Adrenal gland (tissue), 5 donors: Measurements from ENCODE around the gene SUCLG2.

ENCODE experiments used
- POLR2A ChIP-seq, 2 donors: fragments of 450-650 bp; IDR thresholded peaks; one replicate each; pipeline ENCODE4 v1.6.1; 2017; ENCODE audit warnings: antibody characterized with exemption in 2 of 2, mild to moderate bottlenecking in 2 of 2, moderate library complexity in 1 of 2
- TF ChIP-seq, protein P1 (sequence below), 6 experiments: fragments of 450-650 bp in 4 of 6; fragments of 200-600 bp in 2 of 6; sonication (generic) in 1 of 6; IDR thresholded peaks; 1 replicate in 5 of 6; 2 replicates in 1 of 6; pipeline versions ENCODE4 v1.5.1 to v1.8.0; 2016 to 2021; ENCODE audit warnings: antibody characterized with exemption in 6 of 6, mild to moderate bottlenecking in 2 of 6, moderate library complexity in 1 of 6
- donor health status: DM: no; HTN: no; CAD: no.

DNA sequence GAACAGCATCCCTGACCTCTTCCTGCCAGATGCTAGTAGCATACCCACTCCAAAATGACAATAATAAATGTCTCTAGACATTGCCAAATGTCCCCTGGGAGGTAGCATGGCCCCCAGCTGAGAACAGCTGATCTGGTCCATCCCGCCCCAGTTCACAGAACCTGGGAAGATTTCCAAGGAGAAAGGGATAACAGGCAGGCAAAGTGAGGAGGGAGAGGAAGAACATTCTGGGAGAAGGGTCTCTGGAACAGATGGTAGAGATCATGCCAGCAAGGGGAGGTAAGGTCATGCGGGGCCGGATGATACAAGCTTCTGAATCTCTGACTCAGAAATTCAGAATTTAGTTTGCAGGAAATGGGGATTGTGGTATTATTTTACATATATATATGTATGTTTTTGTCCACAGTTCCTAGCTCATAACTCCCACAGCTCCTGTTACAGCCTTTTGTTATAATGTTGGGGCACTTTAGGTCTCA lies 192.7 kb downstream of the SUCLG2 start:
- TF ChIP-seq, protein P1, sequence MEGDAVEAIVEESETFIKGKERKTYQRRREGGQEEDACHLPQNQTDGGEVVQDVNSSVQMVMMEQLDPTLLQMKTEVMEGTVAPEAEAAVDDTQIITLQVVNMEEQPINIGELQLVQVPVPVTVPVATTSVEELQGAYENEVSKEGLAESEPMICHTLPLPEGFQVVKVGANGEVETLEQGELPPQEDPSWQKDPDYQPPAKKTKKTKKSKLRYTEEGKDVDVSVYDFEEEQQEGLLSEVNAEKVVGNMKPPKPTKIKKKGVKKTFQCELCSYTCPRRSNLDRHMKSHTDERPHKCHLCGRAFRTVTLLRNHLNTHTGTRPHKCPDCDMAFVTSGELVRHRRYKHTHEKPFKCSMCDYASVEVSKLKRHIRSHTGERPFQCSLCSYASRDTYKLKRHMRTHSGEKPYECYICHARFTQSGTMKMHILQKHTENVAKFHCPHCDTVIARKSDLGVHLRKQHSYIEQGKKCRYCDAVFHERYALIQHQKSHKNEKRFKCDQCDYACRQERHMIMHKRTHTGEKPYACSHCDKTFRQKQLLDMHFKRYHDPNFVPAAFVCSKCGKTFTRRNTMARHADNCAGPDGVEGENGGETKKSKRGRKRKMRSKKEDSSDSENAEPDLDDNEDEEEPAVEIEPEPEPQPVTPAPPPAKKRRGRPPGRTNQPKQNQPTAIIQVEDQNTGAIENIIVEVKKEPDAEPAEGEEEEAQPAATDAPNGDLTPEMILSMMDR (IDR thresholded peaks at IDR 0.05) = no peak
- no peak for TF ChIP-seq POLR2A (IDR thresholded peaks at IDR 0.05)
